ENCODE measurements around the gene CDYL.

The CDYL gene, protein sequence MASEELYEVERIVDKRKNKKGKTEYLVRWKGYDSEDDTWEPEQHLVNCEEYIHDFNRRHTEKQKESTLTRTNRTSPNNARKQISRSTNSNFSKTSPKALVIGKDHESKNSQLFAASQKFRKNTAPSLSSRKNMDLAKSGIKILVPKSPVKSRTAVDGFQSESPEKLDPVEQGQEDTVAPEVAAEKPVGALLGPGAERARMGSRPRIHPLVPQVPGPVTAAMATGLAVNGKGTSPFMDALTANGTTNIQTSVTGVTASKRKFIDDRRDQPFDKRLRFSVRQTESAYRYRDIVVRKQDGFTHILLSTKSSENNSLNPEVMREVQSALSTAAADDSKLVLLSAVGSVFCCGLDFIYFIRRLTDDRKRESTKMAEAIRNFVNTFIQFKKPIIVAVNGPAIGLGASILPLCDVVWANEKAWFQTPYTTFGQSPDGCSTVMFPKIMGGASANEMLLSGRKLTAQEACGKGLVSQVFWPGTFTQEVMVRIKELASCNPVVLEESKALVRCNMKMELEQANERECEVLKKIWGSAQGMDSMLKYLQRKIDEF

DNA sequence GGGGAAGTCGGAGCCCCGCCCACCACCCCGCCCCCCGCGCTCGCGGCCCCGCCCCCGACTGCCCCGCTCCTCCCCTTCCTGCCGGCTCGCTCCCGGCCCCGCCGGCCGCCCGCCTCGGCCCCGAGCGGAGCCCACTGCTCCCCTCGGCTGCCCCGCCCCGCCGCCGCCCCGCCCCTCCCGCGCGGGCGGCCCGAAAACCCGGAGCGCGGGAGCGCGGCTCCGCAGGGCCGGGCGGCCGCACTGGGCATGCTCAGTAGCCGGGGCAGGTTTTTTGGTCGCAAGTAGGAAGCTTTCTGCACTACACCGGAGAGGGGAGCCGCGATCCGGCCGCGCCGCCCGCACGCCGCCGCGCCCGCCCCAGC is at the start of gene CDYL:
Gene CDYL (plus strand): TSS at position 274 of the 362 bp plus-strand sequence. CDS start 380 bp downstream, outside the sequence.
- peak; percentile 53 for DNase-seq

DNA sequence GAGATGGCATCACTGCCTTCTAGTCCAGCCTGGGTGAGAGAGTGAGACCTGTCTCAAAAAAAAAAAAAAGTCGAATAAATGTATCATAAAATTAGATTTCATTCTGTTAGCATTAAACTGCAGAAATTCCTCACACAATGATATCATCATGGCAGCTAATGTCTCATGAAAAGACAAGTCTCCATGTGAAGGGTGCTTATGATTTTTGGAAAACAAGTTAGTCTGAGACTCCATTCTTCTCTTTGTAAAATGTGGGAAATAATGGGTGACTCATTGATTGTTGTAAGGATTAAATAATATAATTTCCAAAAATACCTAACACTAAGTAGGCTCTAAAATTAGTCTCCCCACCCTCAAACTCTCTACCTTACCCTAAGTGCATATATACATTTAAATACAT is 49.6 kb upstream of the CDYL start:
- DNase-seq = no peak

DNA sequence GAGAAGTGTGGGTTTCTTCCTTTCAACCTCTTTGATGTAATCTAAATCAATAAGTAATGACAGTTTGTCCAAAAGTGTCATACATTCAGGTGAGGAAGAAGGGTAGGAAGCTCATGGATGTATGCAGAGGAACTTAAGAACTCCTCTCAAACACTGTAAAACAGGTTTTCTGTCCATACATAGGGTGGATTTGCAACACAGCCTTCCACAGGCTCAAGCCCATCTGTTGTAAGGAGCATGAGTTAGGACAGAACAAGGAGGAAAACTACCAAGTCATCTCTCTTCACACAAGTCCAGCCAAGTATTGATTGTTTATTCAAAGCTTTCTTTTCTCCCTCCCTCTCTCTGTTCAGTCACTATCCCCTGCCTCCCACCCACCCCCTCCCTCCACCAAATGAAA is 49.0 kb upstream of the CDYL start:
- no peak for DNase-seq

DNA sequence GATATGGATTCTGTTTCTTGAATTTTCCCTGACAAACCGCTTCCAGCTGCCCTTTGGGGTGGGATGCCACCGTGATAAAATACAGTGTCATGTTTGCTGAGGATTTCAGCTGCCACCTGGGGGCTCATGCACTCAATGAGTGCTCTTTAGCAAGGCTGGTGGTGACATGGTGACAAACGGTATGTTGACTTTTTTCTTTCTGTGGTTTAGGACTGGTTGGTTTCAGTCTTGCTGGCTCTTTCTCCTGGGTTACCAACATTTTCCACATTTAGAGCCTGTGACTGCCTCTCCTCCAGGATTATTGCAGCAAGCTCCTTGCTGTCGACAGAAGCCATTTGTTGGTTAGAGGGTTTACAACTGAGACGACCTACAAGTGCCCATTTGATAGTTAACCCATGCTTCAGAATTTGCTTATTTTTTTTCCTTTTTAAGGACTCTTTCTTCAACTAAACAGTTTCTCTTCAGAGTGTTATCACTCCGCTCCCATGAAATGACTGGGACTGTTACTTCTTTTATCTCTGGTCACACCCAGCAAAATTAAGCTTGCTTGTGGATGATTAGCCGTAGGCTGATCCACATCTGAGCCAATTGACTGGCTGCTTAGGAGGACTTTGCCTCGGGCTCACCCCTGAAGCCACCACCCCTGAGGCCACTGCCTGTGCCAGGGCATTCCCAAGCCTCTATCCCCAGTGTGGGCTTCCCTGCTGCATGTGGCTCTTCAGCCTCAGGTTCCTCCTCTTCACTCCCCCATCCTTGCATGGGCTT is 48.4 kb upstream of the CDYL start:
- DNase-seq = peak; percentile 2

DNA sequence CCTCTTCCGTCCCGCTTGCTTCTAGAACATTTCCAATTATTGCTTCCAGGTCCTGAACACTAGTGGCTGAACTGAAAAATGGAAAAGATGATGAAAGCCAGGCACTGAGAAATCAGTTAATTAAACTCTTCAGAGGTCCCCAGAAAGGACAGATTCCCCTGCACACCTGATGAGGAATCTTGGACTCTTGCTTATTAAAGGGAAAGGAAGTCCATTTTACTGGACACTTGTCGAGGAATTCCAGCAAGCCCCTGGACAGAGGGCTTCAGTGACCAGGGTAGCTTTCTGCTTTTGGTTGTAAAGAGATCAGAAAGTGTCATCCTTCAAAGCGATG is 47.8 kb upstream of the CDYL start:
- DNase-seq = no peak

DNA sequence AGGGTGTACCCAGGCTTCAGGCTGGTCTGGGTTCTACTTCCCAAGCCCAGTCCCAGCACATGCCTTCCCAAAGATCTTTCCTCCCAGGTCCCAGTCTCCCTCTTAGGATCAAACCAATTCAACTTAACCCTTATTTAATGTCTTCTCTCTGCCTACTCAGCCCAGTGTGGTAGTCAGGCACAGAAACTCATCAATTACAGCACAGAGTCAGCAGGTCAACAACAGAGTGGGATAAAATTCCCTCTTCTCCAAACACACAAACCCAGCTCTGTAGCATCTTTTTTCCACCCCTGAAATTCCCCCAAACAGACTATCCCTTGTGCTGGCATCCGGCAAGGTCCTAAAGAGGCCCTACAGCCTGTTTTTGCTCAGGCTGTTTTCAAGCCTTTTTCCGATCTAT is 47.3 kb upstream of the CDYL start:
- DNase-seq = no peak

DNA sequence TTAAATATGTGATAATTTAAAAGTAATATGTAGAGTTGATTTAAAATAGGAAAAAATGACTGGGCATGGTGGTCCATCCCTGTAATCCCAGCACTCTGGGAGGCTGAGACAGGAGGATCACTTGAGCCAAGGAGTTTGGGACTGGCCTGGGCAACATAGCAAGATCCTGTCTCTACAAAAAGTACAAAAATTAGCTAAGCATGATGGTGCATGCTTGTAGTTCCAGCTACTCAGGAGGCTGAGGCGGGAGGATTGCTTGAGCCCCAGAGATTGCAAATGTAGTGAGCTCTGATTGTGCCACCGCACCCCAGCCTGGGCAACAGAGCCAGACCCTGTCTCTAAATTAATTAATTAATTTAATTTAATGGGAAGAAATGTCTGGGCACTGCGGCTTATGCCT is 44.2 kb upstream of the CDYL start:
- DNase-seq = no peak

DNA sequence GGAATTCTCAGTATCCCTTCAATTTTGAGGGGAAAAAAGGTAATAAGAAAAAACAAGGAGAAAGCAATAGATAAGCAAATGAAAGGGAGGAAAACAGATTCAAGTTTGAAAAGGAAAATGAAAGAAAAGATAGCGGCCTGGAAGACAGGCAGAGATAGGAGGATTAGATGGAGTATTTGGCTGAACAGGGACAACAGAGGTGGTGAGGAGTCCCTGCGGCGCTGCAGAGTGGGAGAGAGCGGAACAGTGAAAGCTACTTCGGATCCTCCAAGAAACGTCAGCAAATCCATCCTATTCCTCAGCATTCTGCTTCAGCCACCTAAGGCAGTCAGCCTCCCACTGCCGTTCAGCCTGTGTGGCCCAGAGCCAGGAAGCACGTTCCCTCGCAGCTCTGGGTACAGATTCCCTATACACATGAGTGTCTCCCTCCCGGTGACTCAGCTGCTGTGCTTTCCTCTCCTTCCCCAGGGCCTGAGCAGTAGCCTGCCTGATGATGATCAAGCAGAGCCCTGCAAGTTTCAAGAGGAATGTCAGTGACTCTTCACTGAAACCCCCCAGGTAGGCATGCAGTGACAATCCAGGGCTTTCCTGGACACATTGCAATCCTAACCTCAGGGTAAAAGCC is 43.4 kb upstream of the CDYL start:
- peak; percentile 15 for DNase-seq

DNA sequence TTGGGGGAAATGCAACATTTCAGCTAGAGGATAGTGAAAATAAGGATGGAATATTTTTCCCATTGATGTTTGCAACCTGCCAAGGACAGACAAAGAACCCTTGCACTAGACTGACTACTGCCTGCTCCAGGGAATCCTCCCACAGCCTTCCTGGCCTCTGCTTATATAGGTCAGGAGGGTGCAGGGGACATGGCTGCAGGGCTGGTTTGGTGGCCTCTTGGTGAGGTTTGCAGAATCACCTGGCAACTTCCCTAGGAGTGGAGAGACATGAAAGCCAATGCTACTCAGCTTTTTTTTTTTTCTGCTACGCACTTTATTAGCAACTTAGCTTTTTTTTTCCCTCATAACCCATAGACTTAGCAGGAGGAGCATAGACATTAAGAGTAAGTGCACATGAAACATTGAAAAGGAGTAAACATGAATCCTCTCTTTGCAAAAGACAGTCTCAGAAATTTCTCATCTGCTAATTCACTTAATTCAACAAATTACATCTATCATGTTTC is 39.8 kb upstream of the CDYL start:
- no peak for DNase-seq

DNA sequence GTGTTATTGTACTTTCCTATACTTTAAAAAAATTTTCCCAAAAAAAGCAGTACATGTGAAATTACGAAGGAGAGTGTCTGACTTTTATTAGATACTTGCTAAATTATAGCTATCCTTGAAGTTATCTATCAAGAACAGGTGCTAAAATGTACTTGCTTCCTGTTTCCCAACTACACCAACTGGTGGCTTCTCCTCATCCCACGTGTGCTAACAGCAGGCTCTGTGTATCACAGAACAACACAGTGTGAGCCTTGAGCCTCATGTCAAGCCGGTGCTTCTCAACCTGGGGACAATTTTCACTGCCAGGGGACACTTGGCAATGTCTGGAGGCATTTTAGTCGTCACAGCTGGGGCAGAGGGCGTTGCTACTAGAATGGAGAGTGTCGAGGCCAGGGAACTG is 36.2 kb upstream of the CDYL start:
- DNase-seq = no peak

DNA sequence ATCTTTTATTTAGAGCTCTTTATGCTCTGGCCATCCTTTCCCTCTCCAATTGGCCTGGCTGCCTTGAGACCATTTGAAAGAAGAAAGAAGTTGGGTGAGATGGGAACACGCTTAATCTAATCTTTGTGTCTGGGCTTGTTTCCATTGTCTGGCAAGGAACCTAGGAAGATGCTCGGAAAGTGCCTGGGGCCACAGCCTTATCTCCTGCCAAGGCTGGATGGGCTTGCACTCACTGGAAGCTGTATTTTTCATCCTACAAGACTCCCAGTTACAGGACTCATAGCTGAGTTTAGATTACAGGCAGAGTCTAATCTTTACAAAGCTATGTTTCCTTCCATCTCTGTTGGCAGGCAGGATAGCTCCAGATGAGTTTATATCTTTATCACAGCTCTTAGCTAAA is 33.1 kb upstream of the CDYL start:
- no peak for DNase-seq

DNA sequence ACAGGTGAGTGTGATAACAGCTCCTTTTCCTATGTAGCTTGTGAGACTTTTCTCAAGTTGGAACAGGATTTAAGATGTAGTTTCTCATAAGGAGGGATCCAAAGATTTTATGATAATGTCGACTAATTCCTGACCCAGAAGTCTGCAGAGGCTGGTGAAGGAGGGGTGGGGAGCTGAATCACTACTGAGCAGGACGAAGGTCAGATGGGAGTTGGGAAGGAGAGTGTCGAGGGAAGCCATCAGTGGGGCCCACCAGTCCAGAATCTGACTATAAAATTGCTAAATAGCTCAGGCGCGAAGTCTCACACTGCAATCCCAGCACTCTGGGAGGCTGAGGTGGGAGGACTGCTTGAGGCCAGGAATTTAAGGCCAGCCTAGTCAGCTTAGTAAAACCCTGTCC is 32.3 kb upstream of the CDYL start:
- no peak for DNase-seq

DNA sequence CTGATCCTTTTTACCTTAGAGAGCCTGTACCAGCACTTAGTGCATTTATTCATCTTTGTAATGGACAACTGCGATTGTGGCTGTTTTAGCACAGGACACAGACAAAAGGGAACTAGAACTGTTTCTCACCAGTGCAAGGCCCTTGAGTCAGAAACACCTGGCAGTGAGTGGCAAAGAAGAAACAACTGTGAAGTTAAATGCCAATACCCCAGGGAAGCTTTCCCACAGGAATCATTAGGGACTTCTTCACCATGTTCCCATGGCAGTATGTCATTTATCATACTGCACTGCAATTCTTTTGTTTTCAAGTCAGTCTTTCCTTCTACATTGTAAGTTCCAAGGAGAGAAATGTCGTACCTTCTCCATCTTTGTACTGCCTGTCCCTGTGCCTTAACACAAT is 28.6 kb upstream of the CDYL start:
- DNase-seq = no peak

DNA sequence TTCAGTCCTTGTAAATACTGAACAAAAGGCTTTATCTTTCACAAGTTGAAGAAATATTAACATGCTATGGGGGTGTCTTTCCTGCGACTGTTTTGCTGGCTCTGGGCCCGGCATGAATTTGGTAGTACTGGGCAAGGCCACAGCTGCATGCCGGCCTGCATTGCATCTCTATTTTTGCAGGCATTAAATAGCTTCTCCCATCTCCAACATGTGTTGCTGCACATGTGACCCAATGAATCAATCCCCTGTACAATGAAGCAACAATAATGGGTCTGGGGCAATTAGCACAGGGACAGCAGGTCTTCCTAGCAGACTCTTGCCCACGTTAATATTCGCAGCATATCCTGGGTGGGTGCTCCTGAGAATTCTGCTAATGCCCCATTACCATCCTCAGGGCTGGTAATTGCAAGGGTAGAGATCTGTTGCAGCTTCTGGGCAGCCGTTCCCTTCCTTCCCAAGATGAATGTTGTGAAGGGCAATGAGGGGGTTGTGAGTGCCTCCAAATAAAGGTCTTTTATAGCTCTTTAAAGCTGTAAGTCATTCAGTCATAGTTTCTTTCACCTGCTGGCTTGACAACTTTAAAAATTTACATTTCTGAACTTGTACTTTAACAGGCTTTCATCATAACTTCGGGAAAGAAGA is 24.3 kb upstream of the CDYL start:
- no peak for DNase-seq

DNA sequence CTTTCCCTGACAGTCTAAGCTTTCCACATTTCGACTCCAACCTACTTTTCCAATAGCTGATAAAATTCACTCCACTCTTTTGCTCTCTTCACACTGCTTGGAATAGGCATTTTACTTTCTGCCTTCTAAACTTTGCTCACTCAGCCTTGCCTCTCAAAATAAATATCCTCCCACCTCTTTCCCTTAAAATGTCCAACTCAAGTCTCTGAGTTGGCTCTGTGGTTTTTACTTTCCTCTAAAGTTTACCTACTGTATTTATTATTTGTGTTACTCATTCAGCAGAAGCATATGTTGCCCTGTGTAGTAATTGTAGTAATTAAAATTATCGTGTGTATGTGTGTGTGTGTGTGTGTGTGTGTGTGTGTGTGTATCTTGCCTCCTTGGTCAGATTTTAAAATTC is 20.0 kb upstream of the CDYL start:
- DNase-seq = no peak

DNA sequence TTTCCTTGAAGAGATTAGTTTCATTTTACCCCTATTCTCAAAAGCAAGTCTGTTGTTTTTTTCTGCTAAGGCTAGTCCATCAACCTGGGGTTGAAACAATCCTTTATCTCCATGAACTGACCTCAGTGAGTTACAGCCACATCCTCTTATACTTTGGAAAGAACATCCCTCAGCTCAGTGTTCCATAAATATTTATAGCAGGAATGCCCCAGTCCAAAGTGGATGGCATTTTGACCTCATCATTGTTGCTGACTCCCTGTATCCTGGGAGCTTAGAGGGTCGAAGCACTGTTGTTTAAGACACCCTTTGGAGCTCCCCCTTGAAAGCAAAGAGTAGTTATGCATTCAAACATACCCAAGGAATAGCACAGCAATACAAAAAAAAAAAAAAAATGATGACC is 16.2 kb upstream of the CDYL start:
- no peak for DNase-seq

DNA sequence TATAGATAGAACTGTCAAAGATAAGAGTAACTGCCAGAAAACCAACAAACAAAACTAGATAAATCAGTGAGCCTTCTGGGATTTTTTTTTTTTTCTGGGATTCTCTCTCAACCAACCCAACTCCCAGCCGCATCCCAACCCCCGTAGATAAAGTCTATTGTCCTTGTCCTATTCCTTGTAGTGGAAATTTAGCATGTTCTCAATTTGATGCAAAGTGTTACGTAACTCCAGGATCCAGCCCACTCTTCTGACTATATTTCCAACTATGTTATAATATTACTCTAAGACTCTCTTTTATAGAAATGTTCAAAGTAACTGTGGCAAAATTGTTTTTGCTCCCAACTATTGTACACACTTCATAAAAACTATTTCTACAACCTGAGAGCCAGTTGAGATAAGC is 15.4 kb upstream of the CDYL start:
- no peak for DNase-seq

DNA sequence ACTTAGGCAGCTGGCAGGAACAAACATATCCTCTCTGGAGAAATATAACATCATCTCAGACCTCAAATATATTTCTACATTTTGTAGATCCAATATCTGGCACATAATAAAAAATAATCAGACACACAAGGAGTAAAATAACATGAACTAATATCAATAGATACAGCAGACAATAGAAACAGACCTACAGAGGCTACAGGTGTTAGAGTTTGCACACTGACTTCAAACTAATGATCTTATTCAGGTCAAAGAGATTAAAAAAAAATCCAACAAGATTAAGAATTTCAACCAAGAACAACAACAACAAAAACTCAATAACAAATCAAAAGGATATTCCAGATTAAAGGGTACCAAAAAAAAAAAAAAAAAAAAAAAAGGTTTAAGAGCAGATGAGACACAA is 13.9 kb upstream of the CDYL start:
- no peak for DNase-seq

DNA sequence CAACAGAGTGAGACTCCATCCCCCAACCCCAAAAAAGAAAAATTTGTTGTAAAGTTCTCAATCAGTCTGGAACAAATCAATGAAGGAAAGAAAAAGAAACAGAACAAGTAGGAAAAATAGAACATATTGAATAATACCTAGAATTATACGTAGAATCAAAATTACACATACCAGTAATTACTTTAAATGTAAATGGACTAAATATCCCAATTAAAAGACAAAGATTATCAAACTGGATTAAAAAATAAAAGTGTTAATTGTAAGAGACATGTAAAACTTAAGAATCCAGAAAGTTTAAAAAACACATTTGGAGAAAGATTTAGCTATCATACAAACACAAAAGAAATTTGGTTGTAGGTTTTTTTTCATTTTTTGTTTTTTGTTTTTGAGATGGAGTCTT is 12.3 kb upstream of the CDYL start:
- no peak for DNase-seq

DNA sequence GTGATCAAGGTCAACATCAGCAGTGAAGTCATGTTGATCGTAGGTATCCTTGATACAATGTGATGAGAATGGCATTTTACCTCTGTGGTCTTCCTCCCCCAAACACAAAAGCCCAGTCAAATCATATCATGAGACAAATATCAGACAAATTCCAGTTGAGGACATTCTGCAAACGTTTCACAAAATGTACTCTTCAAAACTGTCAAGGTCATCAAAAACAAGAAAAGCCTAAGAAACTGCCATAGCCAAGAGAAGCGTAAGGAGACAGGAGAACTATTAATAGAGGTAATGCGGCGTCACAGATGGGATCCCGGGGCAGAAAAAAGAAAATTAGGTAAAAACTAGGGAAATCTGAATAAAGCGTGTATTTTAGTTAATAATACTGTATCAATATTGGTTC is 7.4 kb upstream of the CDYL start:
- DNase-seq = no peak

DNA sequence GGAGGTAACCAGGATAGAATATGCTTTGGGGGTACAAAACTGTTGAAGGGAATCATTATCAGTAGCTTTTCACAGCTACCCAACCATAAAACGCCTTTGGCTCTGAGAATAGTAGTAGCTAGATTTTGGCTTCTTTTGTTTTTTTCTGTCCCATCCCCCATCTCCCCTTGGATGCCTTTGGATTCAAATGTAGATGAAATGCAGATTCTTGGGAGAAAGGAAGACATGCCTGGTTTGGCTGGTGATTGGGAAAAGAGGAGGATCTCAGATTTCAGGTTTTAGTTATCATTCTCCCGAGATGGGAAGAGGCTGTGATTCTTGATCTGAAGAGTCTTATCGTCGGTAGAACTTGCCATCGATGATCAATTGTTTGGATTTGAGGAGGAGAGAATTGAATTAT is 3.5 kb upstream of the CDYL start:
- DNase-seq = no peak

DNA sequence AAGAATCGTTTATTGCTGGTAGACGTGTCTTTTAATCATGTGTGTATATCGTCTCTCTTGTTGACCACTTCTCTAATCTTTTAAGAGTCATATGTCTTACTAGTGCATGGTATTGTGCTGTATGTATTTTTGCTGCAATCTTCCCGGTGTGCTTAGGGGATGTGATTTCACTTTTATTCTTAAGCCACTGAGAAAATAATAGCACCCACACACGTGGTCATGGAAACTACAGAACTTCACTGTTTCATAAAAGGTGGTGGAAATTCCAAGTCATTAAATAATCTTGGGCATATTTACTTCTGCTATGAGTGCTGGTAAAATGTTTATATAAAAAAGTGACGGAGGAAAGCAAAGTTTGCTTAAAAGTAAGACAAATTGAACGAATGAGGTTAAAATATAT is 3.0 kb upstream of the CDYL start:
- no peak for DNase-seq

DNA sequence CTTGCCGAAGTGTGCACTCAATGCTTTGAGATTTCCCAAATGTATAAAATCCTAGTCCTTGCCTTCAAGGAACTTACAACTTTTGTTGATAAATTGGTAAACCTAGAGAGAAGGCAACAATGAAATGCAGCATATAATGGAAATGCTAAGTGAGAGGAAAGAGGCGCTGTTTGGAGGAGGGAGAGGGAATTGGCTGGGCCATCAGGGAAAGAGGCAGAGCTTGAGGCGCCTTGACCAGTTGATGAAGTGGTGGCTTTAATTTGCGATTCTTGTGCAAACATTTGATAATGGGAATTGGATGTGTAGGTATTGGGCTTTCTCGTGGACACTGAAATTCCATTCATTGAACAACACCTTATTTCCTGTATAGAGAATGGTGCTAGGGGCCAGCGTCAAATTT is 1.9 kb upstream of the CDYL start:
- DNase-seq = no peak

Data from DMS79 treated with DMSO at 0.1 percent for 48 hours (cell line).